Neural progenitor cell (in vitro differentiated cells): ENCODE results near the gene NRN1L. TPM values are rescaled to one million over a fixed set of nuclear protein-coding genes. Genes with fewer than 3 reads are reported as not detected.
A peak's percentile ranks its signal among the peaks of the same experiment; 100 is the strongest.

Experiments used
- DNase-seq: peaks from one replicate; pipeline ENCODE4 v3.0.0-alpha.2; 2016; ENCODE audit warnings: low spot score
- H2AFZ ChIP-seq: fragments of 200-600 bp; sonication (generic); replicated peaks from 2 replicates; pipeline ENCODE4 v1.6.1; 2016; ENCODE audit warnings: antibody characterized with exemption
- H3F3A ChIP-seq: fragments of 200-600 bp; sonication (generic); 2 replicates; pipeline ENCODE4 v1.6.1; 2016; ENCODE audit warnings: antibody characterized with exemption, low read depth
- H3K27ac ChIP-seq: fragments of 200-600 bp; sonication (generic); 2 replicates; pipeline ENCODE4 v1.5.1; 2016; ENCODE audit warnings: mild to moderate bottlenecking
- H3K27me3 ChIP-seq: fragments of 200-600 bp; sonication (generic); 2 replicates; pipeline ENCODE4 v1.6.1; 2016; ENCODE audit warnings: mild to moderate bottlenecking, moderate library complexity
- H3K36me3 ChIP-seq: fragments of 200-600 bp; sonication (generic); 2 replicates; pipeline ENCODE4 v1.5.1; 2016
- H3K4me1 ChIP-seq: fragments of 200-600 bp; sonication (generic); 2 replicates; pipeline ENCODE4 v1.6.1; 2016; ENCODE audit warnings: mixed run types
- H3K4me2 ChIP-seq: fragments of 200-600 bp; sonication (generic); 2 replicates; pipeline ENCODE4 v1.6.1; 2016
- H3K4me3 ChIP-seq: fragments of 200-600 bp; sonication (generic); 2 replicates; pipeline ENCODE4 v1.5.1; 2016
- H3K79me2 ChIP-seq: fragments of 200-600 bp; sonication (generic); 2 replicates; pipeline ENCODE4 v1.6.1; 2016; ENCODE audit warnings: low read depth
- H3K9ac ChIP-seq: fragments of 200-600 bp; sonication (generic); 2 replicates; pipeline ENCODE4 v1.6.1; 2016
- H3K9me3 ChIP-seq: fragments of 200-600 bp; sonication (generic); 2 replicates; pipeline ENCODE4 v1.5.1; 2016; ENCODE audit warnings: low read depth
- H4K20me1 ChIP-seq: fragments of 200-600 bp; sonication (generic); 2 replicates; pipeline ENCODE4 v1.6.1; 2016; ENCODE audit warnings: low read depth
- H3K27ac Mint-ChIP-seq: 3 replicates; pipeline ENCODE4 v1.8.0; 2021; ENCODE audit warnings: mixed read lengths
- H3K27me3 Mint-ChIP-seq: 2 replicates; pipeline ENCODE4 v1.8.0; 2022; ENCODE audit warnings: low read depth, mild to moderate bottlenecking, inconsistent platforms, moderate library complexity, mixed read lengths; ENCODE audit not compliant: insufficient read depth
- H3K36me3 Mint-ChIP-seq: 3 replicates; pipeline ENCODE4 v1.8.0; 2021; ENCODE audit warnings: mixed read lengths
- H3K4me1 Mint-ChIP-seq: 3 replicates; pipeline ENCODE4 v1.8.0; 2021; ENCODE audit warnings: mixed read lengths
- H3K4me3 Mint-ChIP-seq: 3 replicates; pipeline ENCODE4 v1.8.0; 2021; ENCODE audit warnings: mild to moderate bottlenecking, moderate library complexity, mixed read lengths
- H3K9me3 Mint-ChIP-seq: 3 replicates; pipeline ENCODE4 v1.8.0; 2020; ENCODE audit warnings: mixed read lengths
- CTCF ChIP-seq: fragments of 200-600 bp; sonication (generic); IDR thresholded peaks from 2 replicates; pipeline ENCODE4 v1.5.1; 2017; ENCODE audit warnings: antibody characterized with exemption, mild to moderate bottlenecking
- EZH2 ChIP-seq: fragments of 200-600 bp; sonication (generic); IDR thresholded peaks from 2 replicates; pipeline ENCODE4 v1.6.1; 2017; ENCODE audit warnings: antibody characterized with exemption, mild to moderate bottlenecking, moderate library complexity
- EZH2phosphoT487 ChIP-seq: fragments of 200-600 bp; sonication (generic); IDR thresholded peaks from 2 replicates; pipeline ENCODE4 v1.6.1; 2017; ENCODE audit warnings: antibody characterized with exemption
- total RNA-seq: library from RNA; depleted of rRNA; stranded (reverse); fragments of >200 nt; gene quantifications from 2 replicates; pipeline ENCODE4 v1.2.3, GENCODE V29; 2015; ENCODE audit warnings: low replicate concordance

Gene NRN1L
- total RNA-seq, 1 donor from 2014 or later, result 0.54 TPM

GRCh38 chr16:67857547-67858233, 27.0 kb upstream of the NRN1L start:
- Mint-ChIP-seq H3K27ac (peak overlapping the region; percentile 60), H3K36me3 (peaks cover 24% of the 10 kb centered on the region), H3K27me3 (peaks cover 2% of the 10 kb centered on the region), H3K4me1 (peaks cover 16% of the 10 kb centered on the region), H3K4me3 (no peak overlapping the region), H3K9me3 (no peaks in the 10 kb centered on the region)
- H3K79me2 ChIP-seq, result peaks cover 100% of the 10 kb centered on the region
- no peak for DNase-seq
- no peaks in the 10 kb centered on the region for H3K9me3 ChIP-seq
- no peak overlapping the region for H3K9ac ChIP-seq
- no peaks in the 10 kb centered on the region for H3K27me3 ChIP-seq
- H3K4me2 ChIP-seq, result no peak overlapping the region
- H3K27ac ChIP-seq, result no peak overlapping the region
- H3K36me3 ChIP-seq, result no peaks in the 10 kb centered on the region
- H3K4me3 ChIP-seq, result no peak overlapping the region
- no peak for TF ChIP-seq EZH2
- TF ChIP-seq CTCF, result no peak
- no peak overlapping the region for H2AFZ ChIP-seq
- H4K20me1 ChIP-seq, result peaks cover 100% of the 10 kb centered on the region
- peaks cover 2% of the 10 kb centered on the region for H3F3A ChIP-seq
- H3K4me1 ChIP-seq, result peaks cover under 1% of the 10 kb centered on the region

DNA sequence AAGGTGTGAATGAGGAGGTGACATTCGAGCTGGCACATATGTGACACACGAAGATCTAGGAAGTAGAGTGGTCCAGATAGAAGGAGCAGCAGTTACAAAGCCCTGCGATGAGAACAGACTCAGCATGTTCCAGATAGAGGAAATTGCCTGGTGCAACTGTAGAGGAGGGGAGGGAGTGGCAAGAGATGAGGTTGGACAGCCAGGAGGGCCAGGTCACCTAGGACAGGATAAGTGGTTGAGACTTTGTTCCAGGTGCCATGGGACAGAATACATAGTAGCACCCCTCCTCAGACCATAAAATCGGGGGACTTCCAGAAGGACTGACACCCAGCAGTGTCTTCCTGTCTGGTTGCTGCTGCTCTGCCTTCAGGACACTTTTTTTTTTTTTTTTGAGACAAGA, 26.2 kb upstream of the NRN1L start:
- no peak overlapping the region for H3K27ac ChIP-seq
- no peaks in the 10 kb centered on the region for H3K9me3 ChIP-seq
- H3K4me1 Mint-ChIP-seq, result peaks cover 20% of the 10 kb centered on the region
- peaks cover 100% of the 10 kb centered on the region for H3K79me2 ChIP-seq
- no peak overlapping the region for H3K4me2 ChIP-seq
- H2AFZ ChIP-seq, result no peak overlapping the region
- no peaks in the 10 kb centered on the region for H3K27me3 ChIP-seq
- H3K27me3 Mint-ChIP-seq, result peaks cover 2% of the 10 kb centered on the region
- no peak for DNase-seq
- H3K36me3 Mint-ChIP-seq, result peaks cover 26% of the 10 kb centered on the region
- peak overlapping the region; percentile 8 for H3K27ac Mint-ChIP-seq
- TF ChIP-seq EZH2phosphoT487 (no peak), EZH2 (no peak), CTCF (no peak)
- peaks cover 2% of the 10 kb centered on the region for H3F3A ChIP-seq
- H3K4me3 Mint-ChIP-seq, result no peak overlapping the region
- H3K4me1 ChIP-seq, result peaks cover 5% of the 10 kb centered on the region
- no peaks in the 10 kb centered on the region for H3K9me3 Mint-ChIP-seq
- no peak overlapping the region for H3K4me3 ChIP-seq
- H4K20me1 ChIP-seq, result peaks cover 100% of the 10 kb centered on the region
- H3K36me3 ChIP-seq, result no peaks in the 10 kb centered on the region
- H3K9ac ChIP-seq, result no peak overlapping the region

DNA sequence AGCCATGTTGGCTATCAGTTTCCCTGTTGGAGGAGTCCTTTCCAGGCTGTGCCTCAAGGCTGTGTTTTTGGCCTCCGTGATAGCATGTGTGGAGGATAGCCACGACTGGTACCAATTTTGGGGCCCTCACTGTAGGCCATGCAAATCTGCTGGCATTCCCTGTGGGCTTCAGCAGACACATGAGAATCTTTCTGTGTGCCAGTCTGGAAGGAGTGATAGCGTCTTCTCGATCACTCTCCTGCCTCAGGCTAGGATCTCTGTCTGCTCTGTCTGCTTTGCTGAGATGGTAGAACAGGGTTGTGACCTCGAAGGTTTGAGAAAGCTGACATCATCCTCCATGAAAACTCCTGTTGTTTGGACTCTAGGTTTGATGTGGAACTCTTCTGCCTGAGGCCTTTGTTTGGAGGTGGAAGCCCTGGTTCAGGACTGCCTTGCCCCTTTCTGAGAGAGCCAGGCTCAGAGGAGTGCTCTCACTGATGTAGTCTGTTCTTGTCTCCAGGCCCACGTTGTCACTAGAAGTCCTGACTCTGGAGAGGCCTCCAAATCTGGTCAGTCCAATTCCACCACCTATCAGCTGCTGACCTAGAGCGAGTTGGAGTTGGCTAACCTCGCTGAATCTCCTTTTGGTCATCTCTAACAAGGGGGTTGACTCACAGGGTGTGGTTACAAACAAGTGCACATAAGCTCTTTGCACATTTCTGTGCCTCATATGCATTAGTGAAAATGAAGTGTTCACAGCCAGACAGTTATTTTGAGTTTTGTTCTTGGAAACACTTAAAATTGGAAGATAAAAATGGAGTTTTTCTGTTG, 23.9 kb upstream of the NRN1L start:
- H3K79me2 ChIP-seq, result peaks cover 98% of the 10 kb centered on the region
- no peak overlapping the region for H3K4me2 ChIP-seq
- TF ChIP-seq CTCF (no peak), EZH2phosphoT487 (no peak), EZH2 (no peak)
- DNase-seq, result no peak
- H3K9ac ChIP-seq, result no peak overlapping the region
- Mint-ChIP-seq H3K4me3 (no peak overlapping the region), H3K9me3 (no peaks in the 10 kb centered on the region), H3K36me3 (peaks cover 30% of the 10 kb centered on the region), H3K27me3 (peaks cover 7% of the 10 kb centered on the region), H3K4me1 (peaks cover 19% of the 10 kb centered on the region), H3K27ac (no peak overlapping the region)
- H3F3A ChIP-seq, result peaks cover 8% of the 10 kb centered on the region
- H3K4me3 ChIP-seq, result no peak overlapping the region
- peaks cover 8% of the 10 kb centered on the region for H3K4me1 ChIP-seq
- H3K36me3 ChIP-seq, result no peaks in the 10 kb centered on the region
- H4K20me1 ChIP-seq, result peaks cover 99% of the 10 kb centered on the region
- H3K9me3 ChIP-seq, result no peaks in the 10 kb centered on the region
- peak overlapping the region; percentile 14 for H3K27ac ChIP-seq
- no peaks in the 10 kb centered on the region for H3K27me3 ChIP-seq
- H2AFZ ChIP-seq, result no peak overlapping the region
